ENCODE measurements around the gene OPRD1.

The OPRD1 gene

GRCh38 chr1:28914228-28915030 is 102.5 kb downstream of the OPRD1 start, which contains the start of gene EPB41:
EPB41 (plus strand) TSS chr1:28914569; CDS start chr1:28987438, 72,869 bp downstream.
- peak; percentile 100 for DNase-seq

- DNase-seq, result peak; percentile 71
Measured at GRCh38 chr1:28915031-28915895, 103.3 kb downstream of the OPRD1 start.

DNA sequence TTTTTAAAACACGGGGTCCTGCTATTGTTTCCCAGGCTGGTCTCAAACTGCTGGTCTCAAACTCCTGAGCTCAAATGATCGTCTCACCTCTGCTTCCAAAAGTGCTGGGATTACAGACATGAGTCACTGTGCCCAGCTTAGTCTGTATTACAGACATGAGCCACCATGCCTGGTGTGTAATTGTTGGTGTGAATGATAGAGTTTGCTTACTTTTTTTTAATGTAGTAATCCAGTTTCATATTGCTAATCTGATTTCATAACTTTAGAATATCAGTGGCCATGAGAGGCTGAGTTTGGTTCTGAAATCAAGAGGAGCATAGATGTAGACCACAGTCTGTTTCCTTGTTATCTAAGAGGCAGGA is 105.8 kb downstream of the OPRD1 start:
- DNase-seq, result no peak

Data from DMS153 (cell line).